ENCODE measurements around the gene RXFP1.

DNA sequence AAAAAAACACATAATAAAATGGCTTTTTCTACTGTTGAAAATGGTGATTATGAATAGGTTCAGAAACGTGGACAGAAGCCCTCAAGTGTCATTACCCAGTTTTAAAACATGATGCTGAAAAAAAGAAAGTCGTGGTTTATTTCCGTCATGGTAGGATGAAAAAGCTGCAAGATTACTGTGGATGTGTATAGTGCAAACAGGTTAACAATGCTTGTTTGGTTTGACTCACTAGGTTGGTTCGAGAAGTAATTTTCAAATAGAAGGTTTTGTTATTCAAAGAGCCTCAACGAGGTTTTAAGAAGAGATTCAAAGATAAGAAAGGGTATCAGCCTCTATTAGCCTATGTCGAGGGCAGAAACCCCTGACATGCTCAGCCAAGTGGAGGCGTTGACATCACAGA lies 2.5 kb upstream of the RXFP1 start:
- TF ChIP-seq POLR2A (IDR thresholded peaks at IDR 0.05; ENCODE audit: extremely low read depth, insufficient read length): no peak
- TF ChIP-seq, protein P1, sequence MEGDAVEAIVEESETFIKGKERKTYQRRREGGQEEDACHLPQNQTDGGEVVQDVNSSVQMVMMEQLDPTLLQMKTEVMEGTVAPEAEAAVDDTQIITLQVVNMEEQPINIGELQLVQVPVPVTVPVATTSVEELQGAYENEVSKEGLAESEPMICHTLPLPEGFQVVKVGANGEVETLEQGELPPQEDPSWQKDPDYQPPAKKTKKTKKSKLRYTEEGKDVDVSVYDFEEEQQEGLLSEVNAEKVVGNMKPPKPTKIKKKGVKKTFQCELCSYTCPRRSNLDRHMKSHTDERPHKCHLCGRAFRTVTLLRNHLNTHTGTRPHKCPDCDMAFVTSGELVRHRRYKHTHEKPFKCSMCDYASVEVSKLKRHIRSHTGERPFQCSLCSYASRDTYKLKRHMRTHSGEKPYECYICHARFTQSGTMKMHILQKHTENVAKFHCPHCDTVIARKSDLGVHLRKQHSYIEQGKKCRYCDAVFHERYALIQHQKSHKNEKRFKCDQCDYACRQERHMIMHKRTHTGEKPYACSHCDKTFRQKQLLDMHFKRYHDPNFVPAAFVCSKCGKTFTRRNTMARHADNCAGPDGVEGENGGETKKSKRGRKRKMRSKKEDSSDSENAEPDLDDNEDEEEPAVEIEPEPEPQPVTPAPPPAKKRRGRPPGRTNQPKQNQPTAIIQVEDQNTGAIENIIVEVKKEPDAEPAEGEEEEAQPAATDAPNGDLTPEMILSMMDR (IDR thresholded peaks at IDR 0.05; ENCODE audit: low read depth, low read length): no peak
- TF ChIP-seq MYC (IDR thresholded peaks at IDR 0.05; ENCODE audit: low read depth, low read length): no peak
- TF ChIP-seq, protein P2, sequence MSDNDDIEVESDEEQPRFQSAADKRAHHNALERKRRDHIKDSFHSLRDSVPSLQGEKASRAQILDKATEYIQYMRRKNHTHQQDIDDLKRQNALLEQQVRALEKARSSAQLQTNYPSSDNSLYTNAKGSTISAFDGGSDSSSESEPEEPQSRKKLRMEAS (IDR thresholded peaks at IDR 0.05; ENCODE audit: low read depth, low read length): no peak

Measured in NB4 (cell line).